Prostate gland (tissue), 2 donors: ENCODE results near the gene SHISA4. TPM values are rescaled to one million over a fixed set of nuclear protein-coding genes. Genes with fewer than 3 reads are reported as not detected.
"Not testable (repeated sequence)": the region's sequence is repeated elsewhere in the genome, so short reads cannot be mapped to it uniquely, and the experiment has no call there.

Experiments used
- DNase-seq: peaks from one replicate; pipeline ENCODE4 v3.0.0-alpha.2; 2019; ENCODE audit warnings: low spot score
- H3K27ac ChIP-seq, 2 donors: fragments of 200-600 bp; sonication (generic); 2 replicates each; pipeline ENCODE4 v1.5.1; 2017 to 2019
- H3K27me3 ChIP-seq: fragments of 200-600 bp; sonication (generic); replicated peaks from 2 replicates; pipeline ENCODE4 v1.5.1; 2019; ENCODE audit not compliant: insufficient read depth
- H3K36me3 ChIP-seq, 2 donors: fragments of 200-600 bp; sonication (generic); 1 replicate in 1 of 2; 2 replicates in 1 of 2; pipeline versions ENCODE4 v1.5.1 to v1.8.1; 2017 to 2019
- H3K4me1 ChIP-seq: fragments of 200-600 bp; sonication (generic); replicated peaks from 2 replicates; pipeline ENCODE4 v1.5.1; 2019
- H3K4me3 ChIP-seq, 2 donors: fragments of 200-600 bp; sonication (generic); 2 replicates each; pipeline ENCODE4 v1.5.1; 2017 to 2019
- H3K9me3 ChIP-seq: fragments of 200-600 bp; sonication (generic); 2 replicates; pipeline ENCODE4 v1.5.1; 2017
- CTCF ChIP-seq, 4 experiments: fragments of 200-600 bp in 2 of 4; fragments of 450-650 bp in 2 of 4; sonication (generic) in 2 of 4; IDR thresholded peaks; 1 replicate in 3 of 4; 2 replicates in 1 of 4; pipeline ENCODE4 v1.5.1; 2016 to 2019; ENCODE audit warnings: antibody characterized with exemption in 4 of 4, mild to moderate bottlenecking in 2 of 4, moderate library complexity in 2 of 4
- POLR2A ChIP-seq: fragments of 450-650 bp; IDR thresholded peaks from one replicate; pipeline ENCODE4 v1.6.1; 2016; ENCODE audit warnings: antibody characterized with exemption, mild to moderate bottlenecking
- POLR2AphosphoS5 ChIP-seq: sonication (generic); formaldehyde crosslinking; IDR thresholded peaks from one replicate; pipeline ENCODE4 v1.6.1; 2017; ENCODE audit warnings: antibody characterized with exemption
- WGBS: methylation state at CpG from one replicate; pipeline ENCODE4 v1.1.5; 2018; 5-methylcytosine and 5-hydroxymethylcytosine counted together
- intact Hi-C: fragments of 100-400 bp; cut with DNase I; formaldehyde crosslinking; loops from one replicate; pipeline ENCODE4 v1.14.2; 2022
- total RNA-seq, 2 donors: library from RNA; depleted of rRNA; stranded (reverse); fragments of >200 nt; gene quantifications; one replicate each; pipeline ENCODE4 v1.1.0, GENCODE V29; 2016

Gene SHISA4
- total RNA-seq, 2 donors from 2014 or later, result 24.5 to 61.9 TPM

- no peaks in the 10 kb centered on the region for H3K27me3 ChIP-seq
- no peak overlapping the region for H3K27ac ChIP-seq
- H3K4me1 ChIP-seq, result no peaks in the 10 kb centered on the region
- 32% methylated on average over 5 of the region's 5 CpGs for WGBS
- TF ChIP-seq POLR2AphosphoS5 (no peak), CTCF (IDR thresholded peaks at IDR 0.05) (no peak), POLR2A (no peak)
- no peaks in the 10 kb centered on the region for H3K9me3 ChIP-seq
- no peaks in the 10 kb centered on the region for H3K36me3 ChIP-seq
- no peak for DNase-seq
- no peak overlapping the region for H3K4me3 ChIP-seq
- intact Hi-C loops, result no loop called here
These were observed 45.2 kb downstream of the SHISA4 start for GRCh38 chr1:201933840-201934430.

- Histone ChIP-seq H3K4me1 (no peaks in the 10 kb centered on the region), H3K27ac (peak overlapping the region in 1 of 2 donors; percentile 52), H3K36me3 (no peaks in the 10 kb centered on the region), H3K9me3 (no peaks in the 10 kb centered on the region), H3K4me3 (no peak overlapping the region), H3K27me3 (no peaks in the 10 kb centered on the region)
- DNase-seq, result no peak
- WGBS, result 48% methylated on average over 5 of the region's 5 CpGs
- TF ChIP-seq CTCF (IDR thresholded peaks at IDR 0.05) (no peak), POLR2A (no peak), POLR2AphosphoS5 (no peak)
- intact Hi-C loops, result no loop called here
These were observed 49.0 kb downstream of the SHISA4 start for GRCh38 chr1:201937624-201938213.

- no peak for DNase-seq
- WGBS, result 21% methylated on average over 4 of the region's 4 CpGs
These were observed 49.8 kb downstream of the SHISA4 start for GRCh38 chr1:201938440-201939035.

GRCh38 chr1:201939148-201939547, 50.5 kb downstream of the SHISA4 start:
- no peak overlapping the region for H3K4me3 ChIP-seq
- 32% methylated on average over 4 of the region's 4 CpGs for WGBS
- H3K27ac ChIP-seq, result peak overlapping the region; percentile 52 to 53
- no peak for TF ChIP-seq CTCF (IDR thresholded peaks at IDR 0.05)
- no peak for TF ChIP-seq POLR2A
- TF ChIP-seq POLR2AphosphoS5, result no peak
- no peaks in the 10 kb centered on the region for H3K9me3 ChIP-seq
- H3K4me1 ChIP-seq, result no peaks in the 10 kb centered on the region
- no peaks in the 10 kb centered on the region for H3K27me3 ChIP-seq
- H3K36me3 ChIP-seq, result no peaks in the 10 kb centered on the region
- no peak for DNase-seq
- intact Hi-C loops, result no loop called here

More at GRCh38 chr1:201938440-201939035, 49.8 kb downstream of the SHISA4 start:
- no peak for TF ChIP-seq POLR2A
- no peak for TF ChIP-seq CTCF (IDR thresholded peaks at IDR 0.05)
- no peak for TF ChIP-seq POLR2AphosphoS5
- intact Hi-C loops, result no loop called here
- Histone ChIP-seq H3K4me3 (no peak overlapping the region), H3K27me3 (no peaks in the 10 kb centered on the region), H3K4me1 (no peaks in the 10 kb centered on the region), H3K36me3 (no peaks in the 10 kb centered on the region), H3K27ac (peak overlapping the region; percentile 52 to 53), H3K9me3 (no peaks in the 10 kb centered on the region)

- TF ChIP-seq POLR2AphosphoS5, result no peak
- no peak for TF ChIP-seq POLR2A
- TF ChIP-seq CTCF (IDR thresholded peaks at IDR 0.05), result no peak
- Histone ChIP-seq H3K4me1 (no peaks in the 10 kb centered on the region), H3K27me3 (no peaks in the 10 kb centered on the region), H3K27ac (peak overlapping the region; percentile 33 to 52), H3K4me3 (no peak overlapping the region), H3K9me3 (no peaks in the 10 kb centered on the region), H3K36me3 (no peaks in the 10 kb centered on the region)
- DNase-seq, result no peak
- 43% methylated on average over 5 of the region's 5 CpGs for WGBS
- intact Hi-C loops, result no loop called here
These were observed 50.9 kb downstream of the SHISA4 start for GRCh38 chr1:201939574-201939973.

GRCh38 chr1:201940316-201940715, 51.6 kb downstream of the SHISA4 start:
- H3K36me3 ChIP-seq, H3K4me3 ChIP-seq, DNase-seq, H3K9me3 ChIP-seq, H3K4me1 ChIP-seq, H3K27me3 ChIP-seq, intact Hi-C loops: not testable (repeated sequence)
- H3K27ac ChIP-seq, result peak overlapping the region; percentile 33 to 52
- 85% methylated on average over 10 of the region's 10 CpGs for WGBS
